Neural cell (in vitro differentiated cells): ENCODE results near the gene GLMN. TPM values are rescaled to one million over a fixed set of nuclear protein-coding genes. Genes with fewer than 3 reads are reported as not detected.

Source experiments
- H2AFZ ChIP-seq: fragments of 200-600, 300-800 bp; sonication (generic), shearing (Covaris generic); 2 replicates; pipeline ENCODE4 v1.6.0; 2014; ENCODE audit warnings: low read depth, mild to moderate bottlenecking, antibody characterized with exemption, low read length, moderate library complexity
- H3F3A ChIP-seq: fragments of 200-600 bp; shearing (Covaris generic); 2 replicates; pipeline ENCODE4 v1.6.1; 2016; ENCODE audit warnings: mild to moderate bottlenecking, moderate library complexity, mixed read lengths, antibody characterized with exemption, low read length; ENCODE audit not compliant: insufficient read depth, poor library complexity, severe bottlenecking
- H3K27ac ChIP-seq: fragments of 200-600, 300-800 bp; sonication (generic), shearing (Covaris generic); 2 replicates; pipeline ENCODE4 v1.5.1; 2014; ENCODE audit warnings: mild to moderate bottlenecking, low read length, moderate library complexity
- H3K27me3 ChIP-seq: fragments of 300-800, 200-600 bp; sonication (generic), shearing (Covaris generic); 2 replicates; pipeline ENCODE4 v1.6.0; 2014; ENCODE audit warnings: mild to moderate bottlenecking, low read depth, low read length, moderate library complexity; ENCODE audit not compliant: insufficient read depth
- H3K36me3 ChIP-seq: fragments of 300-800, 200-600 bp; sonication (generic), shearing (Covaris generic); 2 replicates; pipeline ENCODE4 v1.5.1; 2014; ENCODE audit warnings: mild to moderate bottlenecking, antibody characterized with exemption, low read length, moderate library complexity; ENCODE audit not compliant: insufficient read depth
- H3K4me2 ChIP-seq: fragments of 300-800, 200-600 bp; sonication (generic), shearing (Covaris generic); 2 replicates; pipeline ENCODE4 v1.6.0; 2014; ENCODE audit warnings: mild to moderate bottlenecking, low read length
- H3K4me3 ChIP-seq: fragments of 300-800, 200-600 bp; sonication (generic), shearing (Covaris generic); 2 replicates; pipeline ENCODE4 v1.5.1; 2014; ENCODE audit warnings: mild to moderate bottlenecking, low read length, moderate library complexity
- H3K79me2 ChIP-seq: fragments of 200-600 bp; shearing (Covaris generic); replicated peaks from 2 replicates; pipeline ENCODE4 v1.6.0; 2014; ENCODE audit warnings: mild to moderate bottlenecking, low read length, moderate library complexity; ENCODE audit not compliant: insufficient read depth
- H3K9ac ChIP-seq: fragments of 300-800, 200-600 bp; sonication (generic), shearing (Covaris generic); 2 replicates; pipeline ENCODE4 v1.6.1; 2016; ENCODE audit warnings: mild to moderate bottlenecking, low read length, mixed read lengths
- H3K9me2 ChIP-seq: fragments of 200-600 bp; shearing (Covaris generic); 2 replicates; pipeline ENCODE4 v1.6.1; 2016; ENCODE audit warnings: mild to moderate bottlenecking, low read length, mixed read lengths; ENCODE audit not compliant: insufficient read depth
- H3K9me3 ChIP-seq: fragments of 200-600, 300-800 bp; sonication (generic), shearing (Covaris generic); 2 replicates; pipeline ENCODE4 v1.6.1; 2016; ENCODE audit warnings: mild to moderate bottlenecking, mixed run types, low read length, moderate library complexity, mixed read lengths
- H4K20me1 ChIP-seq: fragments of 200-600 bp; shearing (Covaris generic); 2 replicates; pipeline ENCODE4 v1.6.1; 2016; ENCODE audit warnings: mild to moderate bottlenecking, mixed run types; ENCODE audit not compliant: insufficient read depth
- EP300 ChIP-seq: fragments of 450-650 bp; conservative IDR thresholded peaks from 2 replicates; pipeline ENCODE4 v1.6.1; 2014; ENCODE audit warnings: antibody characterized with exemption, mild to moderate bottlenecking, moderate library complexity; ENCODE audit not compliant: poor library complexity, severe bottlenecking
- EZH2 ChIP-seq: fragments of 200-600, 300-800 bp; shearing (Covaris generic), sonication (generic); IDR thresholded peaks from 2 replicates; pipeline ENCODE4 v1.6.1; 2014; ENCODE audit warnings: antibody characterized with exemption, low read length, borderline replicate concordance, mild to moderate bottlenecking; ENCODE audit not compliant: insufficient read depth, poor library complexity, severe bottlenecking
- MXI1 ChIP-seq: fragments of 450-650 bp; conservative IDR thresholded peaks from 2 replicates; pipeline ENCODE4 v1.6.1; 2014; ENCODE audit warnings: antibody characterized with exemption, mild to moderate bottlenecking; ENCODE audit not compliant: poor library complexity, severe bottlenecking
- POLR2AphosphoS5 ChIP-seq: IDR thresholded peaks from 2 replicates; pipeline ENCODE4 v1.6.1; 2012
- RAD21 ChIP-seq: fragments of 450-650 bp; conservative IDR thresholded peaks from 2 replicates; pipeline ENCODE4 v1.6.1; 2014; ENCODE audit warnings: antibody characterized with exemption, mild to moderate bottlenecking, moderate library complexity
- SMC3 ChIP-seq: fragments of 450-650 bp; conservative IDR thresholded peaks from 2 replicates; pipeline ENCODE4 v1.6.1; 2014; ENCODE audit warnings: antibody characterized with exemption, mild to moderate bottlenecking, moderate library complexity; ENCODE audit not compliant: poor library complexity
- TAF1 ChIP-seq: IDR thresholded peaks from 2 replicates; pipeline ENCODE4 v1.6.1; 2012; ENCODE audit warnings: low read depth
- polyA plus RNA-seq: library from polyadenylated mRNA; depleted of rRNA; stranded (reverse); fragments of >200 nt; gene quantifications from 2 replicates; pipeline ENCODE4 v1.2.3, GENCODE V29; 2014
- TF ChIP-seq, protein P1 (sequence below): IDR thresholded peaks from 2 replicates; pipeline ENCODE4 v1.6.1; 2012; ENCODE audit warnings: borderline replicate concordance
- TF ChIP-seq, protein P2 (sequence below): fragments of 450-650 bp; IDR thresholded peaks from 2 replicates; pipeline ENCODE4 v1.5.1; 2014; ENCODE audit warnings: antibody characterized with exemption, mild to moderate bottlenecking, moderate library complexity; ENCODE audit not compliant: poor library complexity, severe bottlenecking

The GLMN gene
- polyA plus RNA-seq, 1 donor from 2014 or later, result 40.2 TPM

GRCh38 chr1:92307980-92308379, 9.2 kb upstream of the GLMN start:
- no peaks in the 10 kb centered on the region for H3K36me3 ChIP-seq
- no peaks in the 10 kb centered on the region for H3K79me2 ChIP-seq
- H2AFZ ChIP-seq, result no peak overlapping the region
- H3K27me3 ChIP-seq, result no peaks in the 10 kb centered on the region
- no peak overlapping the region for H3K4me2 ChIP-seq
- H3F3A ChIP-seq, result no peaks in the 10 kb centered on the region
- H3K4me3 ChIP-seq, result no peak overlapping the region
- no peaks in the 10 kb centered on the region for H4K20me1 ChIP-seq
- no peak for TF ChIP-seq EZH2
- TF ChIP-seq RAD21, result no peak
- TF ChIP-seq TAF1, result no peak
- no peak for TF ChIP-seq MXI1
- no peak for TF ChIP-seq SMC3
- TF ChIP-seq, protein P1, sequence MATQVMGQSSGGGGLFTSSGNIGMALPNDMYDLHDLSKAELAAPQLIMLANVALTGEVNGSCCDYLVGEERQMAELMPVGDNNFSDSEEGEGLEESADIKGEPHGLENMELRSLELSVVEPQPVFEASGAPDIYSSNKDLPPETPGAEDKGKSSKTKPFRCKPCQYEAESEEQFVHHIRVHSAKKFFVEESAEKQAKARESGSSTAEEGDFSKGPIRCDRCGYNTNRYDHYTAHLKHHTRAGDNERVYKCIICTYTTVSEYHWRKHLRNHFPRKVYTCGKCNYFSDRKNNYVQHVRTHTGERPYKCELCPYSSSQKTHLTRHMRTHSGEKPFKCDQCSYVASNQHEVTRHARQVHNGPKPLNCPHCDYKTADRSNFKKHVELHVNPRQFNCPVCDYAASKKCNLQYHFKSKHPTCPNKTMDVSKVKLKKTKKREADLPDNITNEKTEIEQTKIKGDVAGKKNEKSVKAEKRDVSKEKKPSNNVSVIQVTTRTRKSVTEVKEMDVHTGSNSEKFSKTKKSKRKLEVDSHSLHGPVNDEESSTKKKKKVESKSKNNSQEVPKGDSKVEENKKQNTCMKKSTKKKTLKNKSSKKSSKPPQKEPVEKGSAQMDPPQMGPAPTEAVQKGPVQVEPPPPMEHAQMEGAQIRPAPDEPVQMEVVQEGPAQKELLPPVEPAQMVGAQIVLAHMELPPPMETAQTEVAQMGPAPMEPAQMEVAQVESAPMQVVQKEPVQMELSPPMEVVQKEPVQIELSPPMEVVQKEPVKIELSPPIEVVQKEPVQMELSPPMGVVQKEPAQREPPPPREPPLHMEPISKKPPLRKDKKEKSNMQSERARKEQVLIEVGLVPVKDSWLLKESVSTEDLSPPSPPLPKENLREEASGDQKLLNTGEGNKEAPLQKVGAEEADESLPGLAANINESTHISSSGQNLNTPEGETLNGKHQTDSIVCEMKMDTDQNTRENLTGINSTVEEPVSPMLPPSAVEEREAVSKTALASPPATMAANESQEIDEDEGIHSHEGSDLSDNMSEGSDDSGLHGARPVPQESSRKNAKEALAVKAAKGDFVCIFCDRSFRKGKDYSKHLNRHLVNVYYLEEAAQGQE, result no peak
- no peak for TF ChIP-seq EP300
- TF ChIP-seq POLR2AphosphoS5, result no peak
- TF ChIP-seq, protein P2, sequence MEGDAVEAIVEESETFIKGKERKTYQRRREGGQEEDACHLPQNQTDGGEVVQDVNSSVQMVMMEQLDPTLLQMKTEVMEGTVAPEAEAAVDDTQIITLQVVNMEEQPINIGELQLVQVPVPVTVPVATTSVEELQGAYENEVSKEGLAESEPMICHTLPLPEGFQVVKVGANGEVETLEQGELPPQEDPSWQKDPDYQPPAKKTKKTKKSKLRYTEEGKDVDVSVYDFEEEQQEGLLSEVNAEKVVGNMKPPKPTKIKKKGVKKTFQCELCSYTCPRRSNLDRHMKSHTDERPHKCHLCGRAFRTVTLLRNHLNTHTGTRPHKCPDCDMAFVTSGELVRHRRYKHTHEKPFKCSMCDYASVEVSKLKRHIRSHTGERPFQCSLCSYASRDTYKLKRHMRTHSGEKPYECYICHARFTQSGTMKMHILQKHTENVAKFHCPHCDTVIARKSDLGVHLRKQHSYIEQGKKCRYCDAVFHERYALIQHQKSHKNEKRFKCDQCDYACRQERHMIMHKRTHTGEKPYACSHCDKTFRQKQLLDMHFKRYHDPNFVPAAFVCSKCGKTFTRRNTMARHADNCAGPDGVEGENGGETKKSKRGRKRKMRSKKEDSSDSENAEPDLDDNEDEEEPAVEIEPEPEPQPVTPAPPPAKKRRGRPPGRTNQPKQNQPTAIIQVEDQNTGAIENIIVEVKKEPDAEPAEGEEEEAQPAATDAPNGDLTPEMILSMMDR, result no peak
- H3K9ac ChIP-seq, result no peak overlapping the region
- no peaks in the 10 kb centered on the region for H3K9me3 ChIP-seq
- H3K27ac ChIP-seq, result no peak overlapping the region
- H3K9me2 ChIP-seq, result no peaks in the 10 kb centered on the region

GRCh38 chr1:92306020-92306419, 7.2 kb upstream of the GLMN start:
- H3K9me2 ChIP-seq, result no peaks in the 10 kb centered on the region
- no peaks in the 10 kb centered on the region for H3K36me3 ChIP-seq
- no peaks in the 10 kb centered on the region for H4K20me1 ChIP-seq
- TF ChIP-seq, protein P2, result no peak
- TF ChIP-seq EP300, result no peak
- TF ChIP-seq, protein P1, result no peak
- TF ChIP-seq SMC3, result no peak
- TF ChIP-seq TAF1, result no peak
- TF ChIP-seq POLR2AphosphoS5, result no peak
- TF ChIP-seq RAD21, result no peak
- no peak for TF ChIP-seq MXI1
- TF ChIP-seq EZH2, result no peak
- no peaks in the 10 kb centered on the region for H3K9me3 ChIP-seq
- no peak overlapping the region for H3K9ac ChIP-seq
- H3K4me2 ChIP-seq, result no peak overlapping the region
- H3K27me3 ChIP-seq, result no peaks in the 10 kb centered on the region
- no peaks in the 10 kb centered on the region for H3F3A ChIP-seq
- no peak overlapping the region for H3K27ac ChIP-seq
- no peak overlapping the region for H2AFZ ChIP-seq
- H3K4me3 ChIP-seq, result no peak overlapping the region
- H3K79me2 ChIP-seq, result no peaks in the 10 kb centered on the region
